Karpas-422 (cell line): ENCODE data around the gene COA1. TPM values are rescaled to one million over a fixed set of nuclear protein-coding genes. Genes with fewer than 3 reads are reported as not detected.

ENCODE experiments used
- DNase-seq: peaks from one replicate; pipeline ENCODE4 v3.0.0-alpha.2; 2015
- H2AFZ ChIP-seq: fragments of 200-600 bp; sonication (generic); 2 replicates; pipeline ENCODE4 v1.6.1; 2014; ENCODE audit warnings: antibody characterized with exemption, low read length, mixed read lengths
- H3K27ac ChIP-seq: fragments of 200-600 bp; sonication (generic); 2 replicates; pipeline ENCODE4 v1.5.1; 2014; ENCODE audit warnings: mild to moderate bottlenecking, low read length, moderate library complexity
- H3K27me3 ChIP-seq: fragments of 200-600 bp; sonication (generic); 2 replicates; pipeline ENCODE4 v1.6.1; 2014; ENCODE audit warnings: low read length, mixed read lengths
- H3K36me3 ChIP-seq: fragments of 200-600 bp; sonication (generic); 2 replicates; pipeline ENCODE4 v1.6.1; 2014; ENCODE audit warnings: low read length, mixed read lengths; ENCODE audit not compliant: insufficient read depth
- H3K4me1 ChIP-seq: fragments of 200-600 bp; sonication (generic); 2 replicates; pipeline ENCODE4 v1.6.1; 2014; ENCODE audit warnings: mild to moderate bottlenecking, low read length, mixed read lengths
- H3K4me2 ChIP-seq: fragments of 200-600 bp; sonication (generic); 2 replicates; pipeline ENCODE4 v1.6.1; 2014; ENCODE audit warnings: low read length, low read depth, mild to moderate bottlenecking; ENCODE audit not compliant: poor library complexity, severe bottlenecking
- H3K4me3 ChIP-seq: fragments of 200-600 bp; sonication (generic); 2 replicates; pipeline ENCODE4 v1.5.1; 2014; ENCODE audit warnings: mild to moderate bottlenecking, antibody characterized with exemption, low read length, mixed read lengths
- H3K79me2 ChIP-seq: fragments of 200-600 bp; sonication (generic); 2 replicates; pipeline ENCODE4 v1.6.1; 2014; ENCODE audit warnings: mild to moderate bottlenecking, low read length, mixed read lengths
- H3K9ac ChIP-seq: fragments of 200-600 bp; sonication (generic); 2 replicates; pipeline ENCODE4 v1.6.0; 2014; ENCODE audit warnings: low read length
- H3K9me2 ChIP-seq: fragments of 200-600 bp; sonication (generic), shearing (Covaris generic); replicated peaks from 2 replicates; pipeline ENCODE4 v1.6.0; 2014; ENCODE audit warnings: mild to moderate bottlenecking, low read length, moderate library complexity; ENCODE audit not compliant: insufficient read depth
- H3K9me3 ChIP-seq: fragments of 300-700, 200-600 bp; sonication (generic); 2 replicates; pipeline ENCODE4 v1.6.1; 2014; ENCODE audit warnings: low read length, mixed read lengths
- H4K20me1 ChIP-seq: fragments of 200-600 bp; sonication (generic); 2 replicates; pipeline ENCODE4 v1.6.1; 2014; ENCODE audit warnings: mild to moderate bottlenecking, antibody characterized with exemption, low read length, low read depth; ENCODE audit not compliant: insufficient read depth
- total RNA-seq: library from RNA; depleted of rRNA; stranded (reverse); fragments of >200 nt; shearing (Covaris generic); gene quantifications from 2 replicates; pipeline ENCODE4 v1.2.3, GENCODE V29; 2014; ENCODE audit warnings: low replicate concordance

COA1 gene
- total RNA-seq, 1 experiment from 2014 or later = 60.2 TPM

GRCh38 chr7:43618073-43618472 lies 111.2 kb downstream of the COA1 start:
- no peaks in the 10 kb centered on the region for H3K9me2 ChIP-seq
- no peaks in the 10 kb centered on the region for H3K27me3 ChIP-seq
- H3K79me2 ChIP-seq = no peaks in the 10 kb centered on the region
- no peak for DNase-seq
- no peak overlapping the region for H3K4me2 ChIP-seq
- H3K36me3 ChIP-seq = no peaks in the 10 kb centered on the region
- no peaks in the 10 kb centered on the region for H4K20me1 ChIP-seq
- no peak overlapping the region for H3K27ac ChIP-seq
- no peak overlapping the region for H3K9ac ChIP-seq
- H3K4me3 ChIP-seq = no peak overlapping the region
- no peaks in the 10 kb centered on the region for H3K9me3 ChIP-seq
- H3K4me1 ChIP-seq = peaks cover 4% of the 10 kb centered on the region
- H2AFZ ChIP-seq = no peak overlapping the region

DNA sequence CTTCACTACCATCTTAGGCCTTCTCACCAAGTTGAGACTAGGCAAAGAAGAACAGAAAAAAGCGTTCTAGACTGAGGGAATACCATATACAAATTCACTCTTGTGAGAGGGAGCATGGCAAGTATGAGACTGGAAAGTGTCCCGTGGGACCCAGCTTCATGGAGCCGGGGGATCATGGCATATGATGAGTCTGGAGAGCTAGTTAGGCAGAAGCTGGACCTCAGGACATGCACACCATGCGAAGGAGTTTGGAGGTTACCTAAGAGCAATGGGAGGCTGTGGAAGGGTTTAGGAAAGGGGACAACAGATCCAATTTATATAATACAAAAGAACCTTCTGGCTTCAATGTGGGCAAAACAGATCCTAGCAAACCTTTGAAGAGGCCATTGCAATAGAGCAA lies 112.3 kb downstream of the COA1 start:
- H3K4me1 ChIP-seq = peaks cover 6% of the 10 kb centered on the region
- no peaks in the 10 kb centered on the region for H3K36me3 ChIP-seq
- H3K27me3 ChIP-seq = no peaks in the 10 kb centered on the region
- H3K79me2 ChIP-seq = no peaks in the 10 kb centered on the region
- no peaks in the 10 kb centered on the region for H4K20me1 ChIP-seq
- H2AFZ ChIP-seq = no peak overlapping the region
- H3K27ac ChIP-seq = no peak overlapping the region
- H3K9me3 ChIP-seq = no peaks in the 10 kb centered on the region
- H3K4me3 ChIP-seq = no peak overlapping the region
- no peak overlapping the region for H3K4me2 ChIP-seq
- no peaks in the 10 kb centered on the region for H3K9me2 ChIP-seq
- no peak for DNase-seq
- H3K9ac ChIP-seq = no peak overlapping the region

DNA sequence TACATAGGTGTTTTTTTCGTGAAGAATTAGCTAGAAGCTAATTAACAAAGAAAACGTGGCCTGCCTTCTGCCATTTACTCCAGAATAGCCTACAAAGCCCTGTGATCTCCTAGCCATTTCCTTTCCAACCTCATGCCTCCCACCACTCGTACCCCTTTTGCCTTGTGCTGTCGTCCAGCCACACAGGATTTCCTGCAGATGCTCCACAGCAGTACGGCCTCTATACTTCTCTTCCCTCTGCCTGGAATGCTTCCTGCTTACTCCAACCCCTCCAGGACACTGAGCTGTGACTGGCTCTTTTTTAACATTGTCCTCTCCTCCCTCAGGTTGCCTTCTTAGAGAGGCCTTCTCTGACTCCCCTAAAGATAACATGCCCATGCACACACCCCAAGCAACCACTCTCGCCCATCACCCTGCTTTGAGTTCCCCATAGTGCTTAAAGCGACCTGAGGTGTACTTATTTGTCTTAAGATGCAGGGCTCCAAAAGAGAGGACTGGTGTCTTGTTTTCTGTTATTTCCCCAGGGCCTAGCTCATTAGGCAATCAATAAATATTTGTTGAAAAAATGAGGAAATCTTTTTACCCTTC lies 113.7 kb downstream of the COA1 start:
- H3K4me2 ChIP-seq = no peak overlapping the region
- no peak overlapping the region for H3K4me3 ChIP-seq
- no peak overlapping the region for H3K9ac ChIP-seq
- H3K36me3 ChIP-seq = no peaks in the 10 kb centered on the region
- H3K79me2 ChIP-seq = no peaks in the 10 kb centered on the region
- no peaks in the 10 kb centered on the region for H3K9me3 ChIP-seq
- H3K4me1 ChIP-seq = peaks cover 6% of the 10 kb centered on the region
- no peaks in the 10 kb centered on the region for H4K20me1 ChIP-seq
- DNase-seq = no peak
- H3K27me3 ChIP-seq = no peaks in the 10 kb centered on the region
- no peaks in the 10 kb centered on the region for H3K9me2 ChIP-seq
- H3K27ac ChIP-seq = no peak overlapping the region
- no peak overlapping the region for H2AFZ ChIP-seq

DNA sequence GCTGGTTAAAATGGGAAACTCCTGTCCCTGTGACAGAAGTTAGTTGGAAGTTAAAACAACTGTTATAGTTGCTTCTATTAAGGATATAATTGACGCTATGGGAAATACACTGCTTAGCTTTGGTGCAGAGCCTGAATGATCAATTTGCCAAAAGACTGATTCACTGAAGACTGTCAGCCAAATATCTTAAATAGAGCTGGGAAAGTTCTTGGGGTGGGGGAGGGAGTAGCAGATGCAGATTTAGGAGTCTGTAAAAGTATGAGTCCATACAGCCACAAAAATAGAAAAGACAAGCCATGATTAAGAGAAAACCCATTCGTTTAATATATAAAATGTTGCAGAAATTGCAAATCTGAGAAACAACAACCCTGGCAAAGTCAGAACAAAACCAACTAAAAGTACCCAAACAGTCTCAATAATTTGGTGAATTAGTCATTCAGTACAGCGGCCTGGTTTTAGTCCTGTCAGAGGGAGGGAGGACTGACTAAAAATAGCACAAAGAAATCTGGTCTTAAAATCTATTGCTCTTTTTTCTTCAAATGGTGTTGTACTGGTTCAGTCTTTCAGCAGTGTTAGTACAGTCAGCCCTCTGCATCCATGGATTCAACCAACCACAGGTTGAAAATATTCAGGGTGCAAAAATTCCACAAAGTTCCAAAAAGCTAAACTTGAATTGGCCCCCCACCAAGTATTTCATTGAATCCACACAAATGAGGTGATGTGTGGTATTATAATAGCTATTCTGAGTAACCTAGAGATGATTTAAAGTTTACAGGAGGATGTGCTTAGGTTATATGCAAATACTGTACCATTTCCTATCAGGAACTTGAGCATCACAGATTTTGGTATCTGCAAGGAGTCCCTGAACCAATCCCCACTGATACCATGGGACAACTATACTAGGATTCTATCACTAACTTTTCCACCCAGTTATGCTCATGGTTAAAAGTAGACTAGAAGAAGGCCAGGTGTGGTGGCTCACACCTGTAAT lies 116.4 kb downstream of the COA1 start:
- H3K9me2 ChIP-seq = no peaks in the 10 kb centered on the region
- no peaks in the 10 kb centered on the region for H4K20me1 ChIP-seq
- H3K27ac ChIP-seq = no peak overlapping the region
- H3K36me3 ChIP-seq = no peaks in the 10 kb centered on the region
- H3K4me1 ChIP-seq = peaks cover 6% of the 10 kb centered on the region
- H3K79me2 ChIP-seq = no peaks in the 10 kb centered on the region
- H3K9ac ChIP-seq = no peak overlapping the region
- no peaks in the 10 kb centered on the region for H3K9me3 ChIP-seq
- no peak overlapping the region for H3K4me2 ChIP-seq
- no peak overlapping the region for H3K4me3 ChIP-seq
- no peak overlapping the region for H2AFZ ChIP-seq
- DNase-seq = no peak
- H3K27me3 ChIP-seq = no peaks in the 10 kb centered on the region

- Histone ChIP-seq H3K4me3 (no peak overlapping the region), H3K9me2 (no peaks in the 10 kb centered on the region), H4K20me1 (no peaks in the 10 kb centered on the region), H3K4me1 (peaks cover 6% of the 10 kb centered on the region), H3K4me2 (no peak overlapping the region), H3K27ac (no peak overlapping the region), H3K27me3 (no peaks in the 10 kb centered on the region), H3K36me3 (no peaks in the 10 kb centered on the region), H3K9me3 (no peaks in the 10 kb centered on the region), H3K9ac (no peak overlapping the region), H2AFZ (no peak overlapping the region), H3K79me2 (no peaks in the 10 kb centered on the region)
- DNase-seq = no peak
Observed at GRCh38 chr7:43612128-43612527, 117.2 kb downstream of the COA1 start.

GRCh38 chr7:43609097-43609496 lies 120.2 kb downstream of the COA1 start:
- Histone ChIP-seq H3K79me2 (no peaks in the 10 kb centered on the region), H3K27me3 (no peaks in the 10 kb centered on the region), H3K4me3 (no peak overlapping the region), H3K9me2 (no peaks in the 10 kb centered on the region), H2AFZ (no peak overlapping the region), H3K4me1 (peaks cover 6% of the 10 kb centered on the region), H4K20me1 (no peaks in the 10 kb centered on the region; the same call in 1 of the 2 replicates), H3K9me3 (no peaks in the 10 kb centered on the region), H3K27ac (no peak overlapping the region), H3K36me3 (no peaks in the 10 kb centered on the region), H3K4me2 (no peak overlapping the region), H3K9ac (no peak overlapping the region)
- DNase-seq = no peak

DNA sequence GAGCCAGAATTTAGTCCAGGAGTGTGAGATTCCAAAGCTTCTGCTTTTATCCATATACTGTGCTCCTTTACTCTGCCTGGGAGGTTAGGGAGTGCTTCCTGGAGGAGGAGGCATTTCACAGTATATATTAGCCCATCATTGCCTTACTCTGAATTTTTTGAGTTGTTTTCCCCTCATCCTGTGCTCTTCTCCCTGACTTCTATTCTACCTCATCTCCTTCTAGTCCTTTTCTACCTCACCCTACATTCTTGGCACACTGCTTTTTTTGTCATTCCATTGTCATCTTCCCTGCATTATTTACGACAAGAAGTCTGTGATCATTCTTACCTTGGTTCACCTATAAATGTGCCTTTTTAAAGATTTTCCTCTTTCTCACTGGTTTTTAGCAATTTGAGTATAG lies 125.1 kb downstream of the COA1 start:
- H3K79me2 ChIP-seq = no peaks in the 10 kb centered on the region
- no peaks in the 10 kb centered on the region for H3K9me2 ChIP-seq
- H3K4me2 ChIP-seq = no peak overlapping the region
- H3K9ac ChIP-seq = no peak overlapping the region
- no peaks in the 10 kb centered on the region; the same call in 1 of the 2 replicates for H4K20me1 ChIP-seq
- H3K9me3 ChIP-seq = no peaks in the 10 kb centered on the region
- no peak overlapping the region for H2AFZ ChIP-seq
- no peak overlapping the region for H3K4me3 ChIP-seq
- no peaks in the 10 kb centered on the region for H3K27me3 ChIP-seq
- DNase-seq = no peak
- no peaks in the 10 kb centered on the region for H3K4me1 ChIP-seq
- no peaks in the 10 kb centered on the region for H3K36me3 ChIP-seq
- no peak overlapping the region for H3K27ac ChIP-seq

DNA sequence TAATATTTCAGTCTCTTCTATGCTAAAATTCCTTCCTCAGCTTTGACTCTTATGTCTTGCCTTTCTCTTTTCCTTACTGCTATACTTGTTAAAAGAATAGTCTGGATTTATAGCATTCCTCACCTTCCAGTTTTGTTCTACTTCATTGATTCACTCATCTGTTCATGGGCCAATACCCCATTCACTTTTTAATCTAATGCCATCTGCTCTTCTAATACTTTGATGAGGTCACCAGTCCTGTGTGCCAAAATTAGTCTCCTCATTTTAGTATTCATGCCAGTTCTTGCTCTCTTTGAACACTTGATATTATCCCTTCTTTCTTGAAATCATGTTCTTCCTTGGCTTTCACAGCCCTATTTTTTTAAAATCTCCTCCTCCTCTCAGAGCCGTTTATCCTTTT lies 127.1 kb downstream of the COA1 start:
- Histone ChIP-seq H3K4me1 (no peaks in the 10 kb centered on the region), H3K9me2 (no peaks in the 10 kb centered on the region), H3K9ac (no peak overlapping the region), H3K36me3 (no peaks in the 10 kb centered on the region), H3K79me2 (no peaks in the 10 kb centered on the region), H3K27ac (no peak overlapping the region), H3K9me3 (no peaks in the 10 kb centered on the region), H4K20me1 (no peaks in the 10 kb centered on the region; the same call in 1 of the 2 replicates), H3K27me3 (no peaks in the 10 kb centered on the region), H3K4me2 (no peak overlapping the region), H3K4me3 (no peak overlapping the region), H2AFZ (no peak overlapping the region)
- DNase-seq = no peak
